Measurements from ENCODE around the gene GRIN1.
"Not testable (repeated sequence)": the region's sequence is repeated elsewhere in the genome, so short reads cannot be mapped to it uniquely, and the experiment has no call there.

Gene GRIN1

DNA sequence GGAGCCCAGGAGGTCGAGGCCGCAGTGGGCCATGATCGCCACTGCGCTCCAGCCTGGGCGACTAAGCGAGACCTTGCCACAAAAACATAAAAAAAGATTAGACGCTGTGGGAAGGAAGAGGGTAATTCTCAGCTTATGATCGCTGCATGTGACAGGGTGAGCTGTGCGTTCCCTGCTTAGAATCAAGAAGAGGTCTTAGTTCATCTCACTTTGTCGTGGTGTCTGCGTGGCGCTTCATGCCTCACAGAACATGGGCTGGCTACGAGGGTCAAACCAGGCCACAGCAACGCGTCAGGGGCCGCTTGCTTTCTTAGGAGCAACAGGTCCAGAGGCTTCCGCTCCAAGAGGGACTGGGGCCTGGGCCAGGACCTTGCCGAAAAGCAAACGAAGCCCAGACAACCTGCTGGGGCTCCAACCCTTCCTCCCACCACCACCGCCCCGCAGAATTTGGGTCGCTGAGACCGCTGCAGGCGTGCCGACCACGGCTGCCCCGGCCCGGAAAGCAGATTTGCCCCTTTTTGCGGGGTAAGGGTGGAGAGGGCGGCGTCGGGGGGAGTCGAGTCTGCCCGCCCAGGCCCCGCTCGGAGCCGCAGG, 10.0 kb upstream of the GRIN1 start:
- DNase-seq (ENCODE audit: low read depth in 2 of 2) = no peak

DNA sequence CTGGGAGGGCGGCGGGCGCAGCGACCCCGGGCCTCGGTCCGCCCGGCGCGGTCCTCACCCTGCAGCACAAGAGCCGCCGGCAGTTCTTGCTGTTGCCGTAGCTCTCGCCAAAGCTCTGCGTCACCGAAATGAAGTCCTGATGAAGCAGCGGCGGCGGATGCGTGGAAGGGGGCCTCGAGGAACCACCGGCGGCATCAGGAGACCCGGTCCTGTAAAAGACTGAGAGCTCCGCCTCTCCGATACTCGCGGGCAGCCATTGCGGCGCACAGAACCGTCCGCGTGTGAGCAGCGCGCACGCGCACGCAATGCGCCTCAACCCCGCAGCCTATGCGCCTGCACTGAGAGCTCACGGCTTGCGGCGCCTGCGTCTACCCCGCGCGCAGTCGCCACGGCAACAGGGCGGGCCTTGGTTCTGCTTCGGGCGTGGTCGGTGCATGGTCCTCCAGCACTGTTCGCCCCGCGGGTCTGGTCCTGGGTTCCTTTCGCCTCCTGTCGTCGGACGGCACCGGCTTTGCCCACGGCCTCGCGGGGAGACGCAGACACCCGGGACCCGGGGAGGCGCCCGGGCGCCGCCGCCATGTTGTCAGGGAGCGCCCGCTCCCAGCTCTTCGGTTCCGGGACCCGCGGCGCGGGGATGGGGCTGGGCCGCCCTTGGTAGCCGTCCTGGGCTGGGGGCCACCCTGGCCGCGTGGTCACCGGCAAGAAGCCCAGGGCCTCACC, 9.3 kb upstream of the GRIN1 start:
- peak; percentile 86 to 87 for DNase-seq (ENCODE audit: low read depth in 2 of 2)

DNA sequence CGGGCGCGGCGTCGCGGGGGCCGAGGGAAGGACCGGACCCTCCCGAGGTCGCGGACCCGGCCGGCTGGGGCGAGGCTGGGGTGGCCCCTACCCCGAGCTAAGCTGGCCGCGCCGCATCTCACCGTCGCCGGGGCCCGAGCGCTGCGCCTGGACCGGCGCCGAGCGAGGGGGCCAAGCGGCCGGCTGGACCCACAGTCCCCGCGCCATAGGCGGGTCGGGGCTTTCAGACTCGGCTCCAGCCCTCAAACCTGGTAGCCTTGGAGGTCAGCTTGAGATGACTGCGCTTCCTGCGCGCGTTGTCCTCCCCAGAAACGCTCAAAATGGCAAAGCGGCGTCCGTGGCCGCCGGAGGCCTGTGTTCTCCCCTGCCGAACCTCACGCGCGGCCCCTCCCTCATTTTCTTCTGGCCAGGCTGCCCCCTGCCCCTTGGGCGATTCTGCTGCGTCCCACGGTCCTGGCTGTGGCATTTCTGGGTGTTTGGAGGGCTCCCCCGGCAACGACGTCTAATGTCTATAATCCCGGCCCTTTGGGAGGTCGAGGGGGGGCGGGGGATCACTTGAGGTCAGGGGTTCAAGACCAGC, 8.7 kb upstream of the GRIN1 start:
- no peak for DNase-seq (ENCODE audit: low read depth in 2 of 2)

DNA sequence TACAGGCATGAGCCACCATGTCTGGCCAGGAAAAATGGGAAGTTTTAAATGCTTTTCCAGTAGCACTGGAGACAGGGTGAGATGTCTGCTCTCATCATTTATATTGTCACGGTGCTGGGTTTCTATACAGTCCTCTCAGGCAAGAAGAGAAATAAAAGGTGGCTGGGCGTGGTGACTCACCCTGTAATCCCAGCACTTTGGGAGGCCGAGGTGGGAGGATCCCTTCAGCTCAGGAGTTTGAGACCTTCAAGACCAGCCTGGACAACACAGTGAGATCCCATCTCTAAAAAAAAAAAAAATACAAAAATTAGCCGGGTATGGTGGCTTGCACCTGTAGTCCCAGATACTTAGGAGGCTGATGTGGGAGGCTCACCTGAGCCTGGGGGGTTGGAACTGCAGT, 4.8 kb upstream of the GRIN1 start:
- DNase-seq (ENCODE audit: low read depth in 2 of 2) = no peak

DNA sequence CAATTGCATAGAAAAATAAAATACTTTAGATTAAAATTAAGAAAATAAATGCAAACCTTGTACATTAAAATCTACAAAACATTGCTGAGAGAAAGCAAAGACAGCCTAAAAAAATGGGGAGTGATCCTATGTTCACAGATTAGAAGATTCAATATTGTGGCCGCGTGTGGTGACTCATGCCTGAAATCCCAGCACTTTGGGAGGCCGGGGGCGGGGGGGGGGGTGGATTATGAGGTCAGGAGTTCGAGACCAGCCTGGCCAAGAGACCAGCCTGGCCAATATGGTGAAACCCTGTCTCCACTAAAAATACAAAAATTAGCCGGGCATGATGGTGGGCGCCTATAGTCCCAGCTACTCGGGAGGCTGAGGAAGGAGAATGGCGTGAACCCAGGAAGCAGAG, 3.8 kb upstream of the GRIN1 start:
- not testable (repeated sequence) for DNase-seq (ENCODE audit: low read depth in 2 of 2)

DNA sequence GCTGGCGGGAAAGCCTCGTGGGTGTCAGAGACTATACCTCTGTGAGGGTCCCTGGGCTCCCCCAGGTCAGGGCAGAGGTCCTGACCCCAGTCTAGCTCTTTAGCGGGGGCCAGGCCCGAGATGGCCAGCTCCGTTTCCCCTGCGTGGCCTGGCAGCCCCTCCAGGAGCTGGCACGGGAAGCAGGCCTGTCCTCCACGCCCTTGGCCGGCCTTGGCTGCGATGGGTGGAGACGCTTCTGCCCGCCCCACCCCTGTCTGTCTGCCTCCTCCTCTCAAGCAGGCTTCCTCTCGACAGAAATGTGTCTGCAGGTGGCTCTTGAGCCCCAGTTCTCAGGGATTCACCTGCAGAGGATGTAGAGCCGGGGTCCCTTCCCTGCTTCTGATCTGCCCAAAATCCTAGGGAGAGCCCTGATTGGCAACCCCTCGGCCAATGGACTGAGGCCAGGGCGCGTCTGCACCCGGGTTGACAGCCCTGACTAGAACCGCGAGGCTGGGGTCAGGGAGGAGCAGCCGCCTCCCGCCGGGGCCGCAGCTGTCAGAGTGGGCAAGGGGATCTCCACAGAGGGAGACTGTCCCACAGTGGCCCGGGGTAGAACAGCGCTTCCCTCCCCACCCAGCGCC, 2.6 kb upstream of the GRIN1 start:
- no peak for DNase-seq (ENCODE audit: low read depth in 2 of 2)

DNA sequence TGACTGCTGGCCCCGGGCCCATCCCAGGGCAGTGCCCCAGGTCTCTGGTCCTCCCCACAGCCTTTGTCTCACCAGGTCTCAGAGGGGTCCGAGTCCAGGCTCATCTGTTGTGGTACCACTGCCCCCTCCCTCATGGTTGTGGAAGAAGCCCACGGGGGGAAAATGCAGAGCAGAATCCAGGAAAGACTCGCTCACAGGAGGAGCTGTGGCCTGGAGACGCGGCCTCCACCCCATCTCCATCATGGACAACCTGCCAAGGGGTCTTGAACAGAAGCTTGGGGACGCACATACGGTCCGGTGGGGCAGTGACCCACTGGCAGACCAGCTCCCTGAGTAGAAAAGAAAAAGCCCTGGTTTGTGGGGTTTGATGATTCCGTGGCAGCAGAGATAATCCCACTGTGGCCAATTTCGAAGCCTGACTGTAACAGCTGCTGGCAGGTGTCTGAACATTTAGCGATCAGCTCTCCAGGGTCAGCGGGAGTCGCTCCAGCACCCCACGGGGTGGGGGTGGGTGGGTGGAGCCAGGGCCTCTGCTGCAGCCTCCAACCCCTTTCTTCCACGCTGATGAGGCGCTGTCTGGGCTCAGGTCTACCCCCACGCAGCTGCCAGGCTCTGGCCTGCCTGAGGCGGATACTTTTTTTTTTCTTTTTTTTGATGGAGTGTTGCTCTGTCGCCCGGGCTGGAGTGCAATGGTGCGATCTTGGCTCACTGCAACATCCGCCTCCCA, 1.9 kb upstream of the GRIN1 start:
- DNase-seq (ENCODE audit: low read depth in 2 of 2) = no peak

DNA sequence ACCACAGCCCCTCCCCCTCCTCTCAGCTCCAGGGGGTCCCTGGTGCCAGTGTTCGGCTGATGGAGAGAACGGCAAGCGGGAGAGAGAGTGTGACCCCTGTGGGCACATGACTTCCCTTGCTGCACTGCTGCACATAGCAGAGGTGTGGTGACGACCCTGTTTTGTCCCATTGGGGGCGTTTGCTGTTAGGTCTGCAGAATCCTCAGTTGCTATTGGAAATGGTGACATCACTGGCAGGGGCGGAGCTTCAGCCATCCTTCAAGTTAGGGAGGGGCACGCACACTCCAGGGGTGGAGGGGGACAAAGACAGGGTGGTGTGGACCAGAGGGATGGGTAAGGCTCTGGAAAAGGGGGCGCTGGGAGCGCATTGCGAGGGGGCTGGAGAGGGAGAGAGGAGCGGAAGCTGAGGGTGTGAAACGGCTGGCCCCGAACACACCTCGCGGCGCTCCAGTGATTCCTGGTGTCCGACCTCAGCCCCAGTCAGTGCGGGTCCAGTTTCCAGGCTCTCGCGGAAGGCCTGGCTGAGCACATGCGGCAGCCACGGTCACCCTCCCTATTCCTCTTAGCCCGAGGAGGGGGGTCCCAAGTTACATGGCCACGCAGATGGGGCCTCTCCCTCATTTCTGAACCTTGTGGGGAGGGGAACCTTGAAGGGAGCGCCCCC, 764 bp upstream of the GRIN1 start:
- no peak for DNase-seq (ENCODE audit: low read depth in 2 of 2)

DNA sequence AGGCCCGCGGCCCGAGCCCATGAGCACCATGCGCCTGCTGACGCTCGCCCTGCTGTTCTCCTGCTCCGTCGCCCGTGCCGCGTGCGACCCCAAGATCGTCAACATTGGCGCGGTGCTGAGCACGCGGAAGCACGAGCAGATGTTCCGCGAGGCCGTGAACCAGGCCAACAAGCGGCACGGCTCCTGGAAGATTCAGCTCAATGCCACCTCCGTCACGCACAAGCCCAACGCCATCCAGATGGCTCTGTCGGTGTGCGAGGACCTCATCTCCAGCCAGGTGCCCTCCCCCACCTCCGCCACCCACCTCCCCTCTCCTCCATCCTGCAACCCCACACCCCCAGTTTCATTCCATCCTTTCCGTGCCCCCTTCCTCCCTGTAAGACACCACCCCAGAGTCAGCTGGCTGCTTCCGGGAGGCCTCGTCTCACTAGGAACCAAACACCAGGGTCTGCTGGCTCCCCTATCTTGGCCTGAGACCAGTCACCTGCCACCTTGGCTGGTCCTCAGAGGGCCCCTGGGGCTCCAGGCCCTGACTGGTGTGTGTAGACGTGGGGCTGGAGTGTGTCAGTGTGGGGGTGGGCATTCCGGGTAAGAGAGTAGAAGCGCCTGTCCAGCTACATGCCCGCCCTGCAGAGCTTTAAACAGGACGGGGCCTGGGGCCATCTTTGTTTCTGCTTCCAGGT, 655 bp downstream of the GRIN1 start:
- no peak for DNase-seq (ENCODE audit: low read depth in 2 of 2)

DNA sequence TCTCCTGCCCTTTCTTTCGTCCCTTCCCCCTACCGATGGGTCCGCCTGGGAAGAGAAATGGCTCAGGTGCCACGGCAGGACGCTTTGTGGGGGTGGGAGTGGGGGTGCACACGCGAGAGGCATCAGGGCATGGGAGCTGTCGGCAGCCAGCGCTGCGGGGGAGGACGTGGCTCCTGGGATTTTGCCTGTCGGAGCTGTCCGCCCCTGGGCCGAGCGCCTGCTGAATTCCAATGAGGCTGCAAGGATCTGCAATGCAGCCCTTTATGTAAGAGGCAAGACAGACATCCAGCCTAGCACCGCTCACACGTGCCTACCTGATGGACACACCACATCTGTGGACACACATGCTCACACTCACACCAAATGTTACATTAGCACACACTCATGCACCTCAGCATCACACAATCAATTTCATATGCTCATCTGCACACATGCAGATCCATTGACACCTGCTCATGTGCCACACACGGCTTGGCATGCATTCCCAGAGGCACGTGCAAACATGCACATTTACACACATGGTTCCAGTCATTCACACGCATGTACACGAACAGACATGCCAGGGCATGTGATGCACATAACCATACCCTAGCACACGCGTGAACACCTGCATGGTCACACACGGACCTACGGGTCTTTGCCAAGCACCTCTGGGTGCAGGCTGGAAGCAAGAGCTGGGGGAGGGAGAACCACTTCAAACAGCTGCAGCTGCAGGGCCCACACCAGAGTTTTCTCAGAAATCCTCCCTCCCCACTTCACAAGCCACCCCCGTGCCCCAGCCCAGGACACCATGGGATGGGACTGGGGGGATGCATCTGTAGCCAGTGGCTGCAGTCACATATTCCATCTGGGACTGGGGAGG, 1.4 kb downstream of the GRIN1 start:
- no peak for DNase-seq (ENCODE audit: low read depth in 2 of 2)

DNA sequence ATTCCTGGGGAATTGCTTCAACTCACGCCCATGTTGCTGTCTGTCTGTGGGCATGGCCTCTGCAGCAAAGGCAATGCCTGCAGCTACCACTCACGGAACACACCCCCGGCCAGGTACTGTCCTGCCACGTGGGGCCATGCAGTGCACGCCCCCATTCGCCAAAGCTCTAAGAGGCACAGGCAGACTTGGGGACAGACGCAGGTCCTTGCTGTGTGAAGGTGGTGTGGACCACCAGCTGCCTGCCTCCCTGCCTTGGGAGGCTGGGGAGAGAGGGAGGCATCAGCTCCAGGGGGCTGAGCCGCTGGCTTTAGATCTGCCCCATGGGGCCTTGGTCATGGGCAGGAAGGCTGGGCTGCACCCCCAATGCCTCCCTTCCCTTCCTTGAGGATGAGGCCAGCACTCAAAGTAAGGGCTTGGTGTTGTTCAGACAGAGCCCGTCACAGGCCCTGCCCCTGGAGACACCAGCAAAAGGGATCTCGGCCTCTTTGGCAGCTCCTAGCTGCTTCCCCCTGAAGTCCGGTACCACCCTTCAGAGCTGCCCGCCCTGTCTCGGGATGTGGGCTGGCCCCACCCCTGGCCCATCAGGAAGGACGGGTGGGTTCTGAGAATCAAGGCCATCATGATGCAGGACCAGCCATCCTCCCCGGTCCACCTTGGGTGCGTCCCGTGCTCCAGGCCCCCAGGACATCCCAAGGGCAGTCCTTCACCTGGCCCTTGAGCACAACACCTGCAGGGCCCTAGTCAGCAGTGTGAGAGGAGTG, 2.3 kb downstream of the GRIN1 start:
- no peak for DNase-seq (ENCODE audit: low read depth in 2 of 2)

DNA sequence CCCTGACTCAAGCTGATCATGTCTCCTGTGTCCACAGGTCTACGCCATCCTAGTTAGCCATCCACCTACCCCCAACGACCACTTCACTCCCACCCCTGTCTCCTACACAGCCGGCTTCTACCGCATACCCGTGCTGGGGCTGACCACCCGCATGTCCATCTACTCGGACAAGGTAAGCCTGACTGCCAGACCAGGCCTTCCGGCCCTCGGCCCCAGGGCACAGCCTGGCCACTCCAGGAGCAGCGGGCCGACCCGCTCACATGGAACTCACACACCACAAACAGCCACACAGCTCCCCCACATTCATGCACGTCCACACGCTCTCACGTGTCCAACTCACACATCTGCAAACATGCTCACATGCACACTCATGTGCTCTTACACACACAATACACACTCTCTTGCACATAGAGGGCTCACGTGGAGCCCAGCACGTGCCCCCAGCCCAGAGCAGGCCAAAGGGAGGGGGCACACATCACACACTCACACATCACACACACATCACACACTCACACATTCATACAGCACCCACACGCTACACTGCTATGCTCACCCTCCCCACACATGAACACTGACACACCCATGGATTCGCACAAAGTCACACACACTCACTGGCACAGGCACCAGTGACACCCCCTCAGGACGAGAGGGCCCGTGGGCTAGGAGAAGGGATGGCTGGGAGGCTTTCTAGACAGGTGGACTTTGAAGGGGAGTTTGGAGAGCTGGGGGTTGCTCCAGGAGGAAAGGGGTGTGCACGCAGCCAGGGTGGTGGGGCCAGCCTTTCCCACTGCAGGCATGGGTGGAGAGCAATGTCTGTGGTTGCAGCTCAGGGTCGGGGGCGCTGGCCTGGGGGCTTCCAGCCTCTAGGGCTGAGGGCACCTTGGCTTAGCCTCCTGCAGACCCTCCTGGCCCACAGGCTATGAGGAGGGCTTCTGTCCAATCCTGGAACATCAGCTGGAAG, 3.3 kb downstream of the GRIN1 start:
- DNase-seq (ENCODE audit: low read depth in 2 of 2) = no peak

DNA sequence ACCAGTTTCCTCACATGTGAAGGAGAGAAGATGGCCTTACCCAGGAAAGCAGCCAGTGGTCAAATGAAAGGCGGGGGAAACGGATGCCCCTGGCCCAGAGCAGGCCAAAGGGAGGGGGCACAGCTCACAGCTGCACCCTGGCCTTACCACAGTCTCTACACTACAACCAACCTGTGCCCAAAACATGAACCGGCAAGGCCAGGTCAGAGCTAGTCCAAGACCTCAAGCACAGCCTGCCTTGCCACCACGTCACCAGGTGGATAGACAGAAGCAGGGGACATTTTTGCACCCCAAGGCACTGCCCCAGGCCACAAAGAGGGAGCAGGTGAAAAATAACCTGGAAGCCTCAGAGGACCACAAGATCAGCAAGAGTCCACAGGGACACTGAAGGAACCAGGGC, 4.5 kb downstream of the GRIN1 start:
- no peak for DNase-seq (ENCODE audit: low read depth in 2 of 2)

DNA sequence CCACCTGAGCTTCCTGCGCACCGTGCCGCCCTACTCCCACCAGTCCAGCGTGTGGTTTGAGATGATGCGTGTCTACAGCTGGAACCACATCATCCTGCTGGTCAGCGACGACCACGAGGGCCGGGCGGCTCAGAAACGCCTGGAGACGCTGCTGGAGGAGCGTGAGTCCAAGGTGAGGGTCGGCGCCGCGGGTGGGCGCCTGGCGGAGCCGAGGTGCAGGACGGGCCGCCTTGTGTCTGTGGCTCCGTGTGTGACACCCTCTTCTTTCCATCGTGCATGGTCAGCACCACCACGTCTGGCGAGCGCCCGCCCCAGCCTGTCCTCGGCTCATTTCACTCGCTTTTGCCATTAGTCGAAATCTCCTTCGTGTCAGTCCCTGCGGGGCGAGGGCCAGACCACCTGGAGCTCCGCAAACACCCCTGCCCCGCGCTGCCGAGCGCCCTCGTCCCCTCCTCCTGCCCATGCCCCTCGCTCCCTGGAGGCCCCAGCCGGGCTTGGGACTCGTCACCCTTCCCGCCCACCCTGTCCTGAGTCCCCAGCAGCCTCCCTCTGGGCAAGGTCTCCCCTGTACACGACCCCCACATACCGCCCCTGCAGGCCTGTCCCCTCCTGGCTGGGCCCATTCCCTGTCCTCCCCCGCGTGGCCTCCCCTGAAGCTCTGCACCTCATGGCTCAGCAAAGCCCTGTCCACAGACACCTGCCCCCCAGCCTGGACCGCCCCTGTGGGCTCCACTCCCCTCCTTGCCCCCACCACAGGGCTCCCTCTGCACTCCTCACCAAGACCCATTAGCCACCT, 7.0 kb downstream of the GRIN1 start:
- DNase-seq (ENCODE audit: low read depth in 2 of 2) = no peak

DNA sequence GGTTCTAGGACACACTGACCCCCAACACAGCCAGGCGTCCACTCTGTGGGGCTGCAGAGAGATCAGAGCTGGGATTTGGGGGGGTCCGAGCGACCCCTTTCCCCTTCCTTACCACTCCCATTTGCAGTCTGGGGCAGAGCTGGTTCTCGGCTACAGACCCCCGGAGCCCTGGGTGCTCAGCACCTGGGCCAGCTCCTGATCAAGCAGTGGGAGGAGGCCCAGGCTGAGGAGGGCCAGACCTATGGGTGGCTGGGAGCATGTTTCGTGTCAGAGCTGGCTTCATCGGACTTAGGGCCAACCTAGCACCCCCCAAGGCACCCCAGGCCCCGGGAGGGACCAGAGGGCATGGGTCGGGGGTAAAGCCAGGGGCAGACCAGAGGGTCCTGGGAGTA, 7.6 kb downstream of the GRIN1 start:
- no peak for DNase-seq (ENCODE audit: low read depth in 2 of 2)

DNA sequence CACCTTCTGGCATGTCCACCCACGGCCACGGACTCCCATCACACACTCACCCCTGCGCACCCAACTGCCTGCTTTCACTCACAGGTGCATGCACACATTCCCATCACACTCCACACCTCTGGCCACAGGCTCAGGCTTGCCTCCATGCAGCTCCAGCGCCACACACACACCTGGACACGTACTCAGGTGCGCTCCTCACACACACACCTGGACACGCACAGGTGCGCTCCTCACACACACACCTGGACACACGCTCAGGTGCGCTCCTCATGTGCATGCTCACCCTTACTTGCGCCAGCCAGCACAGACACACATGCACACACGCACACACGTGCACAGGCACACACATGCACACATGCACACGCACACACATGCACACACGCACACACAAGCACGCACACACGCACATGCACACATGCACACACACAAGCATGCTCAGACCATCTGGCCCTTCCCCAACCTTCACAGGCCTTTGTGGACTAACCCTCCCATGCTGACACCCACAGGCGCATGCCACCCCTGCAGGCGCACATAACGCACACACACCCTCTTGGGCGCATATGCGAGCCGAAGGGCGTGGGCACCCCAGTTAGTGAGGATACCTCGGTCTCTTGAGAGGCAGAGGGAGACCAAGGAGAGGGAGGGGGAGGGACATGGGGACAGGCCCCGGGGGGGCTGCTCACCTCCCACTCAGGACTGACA, 8.3 kb downstream of the GRIN1 start:
- no peak for DNase-seq (ENCODE audit: low read depth in 2 of 2)

DNA sequence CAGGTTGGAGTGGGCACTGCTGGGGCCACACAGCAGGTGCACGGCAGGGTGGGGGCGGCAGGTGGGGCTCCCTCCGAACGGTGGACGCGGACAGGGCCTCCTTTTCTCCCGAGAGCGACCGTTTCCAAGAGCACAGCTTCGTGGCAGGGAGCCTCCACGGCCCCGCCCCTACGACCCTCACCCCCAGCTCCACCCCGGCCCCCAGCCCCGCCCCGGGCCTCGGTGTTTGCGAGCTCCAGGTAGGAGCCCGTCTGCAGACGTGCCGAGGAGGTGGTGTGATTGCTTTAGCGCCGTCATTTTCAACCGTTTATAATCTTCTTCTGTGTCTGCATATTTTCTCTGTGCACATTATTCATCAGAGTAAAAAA, 8.8 kb downstream of the GRIN1 start:
- DNase-seq (ENCODE audit: low read depth in 2 of 2) = no peak
